Thyroid gland (tissue), 4 donors: ENCODE results near the gene AGBL3. TPM values are rescaled to one million over a fixed set of nuclear protein-coding genes. Genes with fewer than 3 reads are reported as not detected.

Source experiments
- DNase-seq, 2 donors: peaks; one replicate each; pipeline ENCODE4 v3.0.0-alpha.2; 2019
- H3K27ac ChIP-seq, 3 donors: fragments of 200-600 bp; sonication (generic); 1 replicate in 2 of 3; 2 replicates in 1 of 3; pipeline ENCODE4 v1.5.1; 2016 to 2019; ENCODE audit warnings: mild to moderate bottlenecking in 1 of 3, moderate library complexity in 1 of 3
- H3K27me3 ChIP-seq: fragments of 200-600 bp; sonication (generic); one replicate; pipeline ENCODE4 v1.5.1; 2019
- H3K36me3 ChIP-seq, 2 donors: fragments of 200-600 bp; sonication (generic); one replicate each; pipeline ENCODE4 v1.5.1; 2016 to 2019
- H3K4me1 ChIP-seq, 2 donors: fragments of 200-600 bp; sonication (generic); one replicate each; pipeline ENCODE4 v1.5.1; 2017 to 2019
- H3K4me3 ChIP-seq, 3 donors: fragments of 200-600 bp; sonication (generic); replicated peaks in 1 of 3; 1 replicate in 2 of 3; 2 replicates in 1 of 3; pipeline ENCODE4 v1.5.1; 2016; ENCODE audit warnings: mild to moderate bottlenecking in 1 of 3
- H3K9me3 ChIP-seq: fragments of 200-600 bp; sonication (generic); one replicate; pipeline ENCODE4 v1.5.1; 2017
- POLR2A ChIP-seq, 2 donors: fragments of 450-650 bp; IDR thresholded peaks; one replicate each; pipeline ENCODE4 v1.6.1; 2017; ENCODE audit warnings: antibody characterized with exemption in 2 of 2, mild to moderate bottlenecking in 2 of 2, moderate library complexity in 1 of 2
- WGBS, 2 donors: methylation state at CpG; one replicate each; pipeline ENCODE4 v1.1.5; 2017; 5-methylcytosine and 5-hydroxymethylcytosine counted together
- intact Hi-C: fragments of 100-400 bp; cut with DNase I; formaldehyde crosslinking; loops from one replicate; pipeline ENCODE4 v1.15.1; 2023
- total RNA-seq, 4 donors: library from RNA; depleted of rRNA; stranded (reverse); fragments of >200 nt; gene quantifications; one replicate each; pipeline ENCODE4 v1.2.3, GENCODE V29; 2016
- TF ChIP-seq, protein P1 (sequence below), 6 experiments: fragments of 200-600 bp in 3 of 6; fragments of 450-650 bp in 3 of 6; sonication (generic) in 3 of 6; IDR thresholded peaks; one replicate each; pipeline ENCODE4 v1.5.1; 2016 to 2019; ENCODE audit warnings: antibody characterized with exemption in 6 of 6, mild to moderate bottlenecking in 2 of 6, inconsistent platforms in 1 of 6, moderate library complexity in 1 of 6

The AGBL3 gene
- total RNA-seq, 4 donors from 2014 or later, result 3.6 to 5.0 (median 4.1) TPM

DNA sequence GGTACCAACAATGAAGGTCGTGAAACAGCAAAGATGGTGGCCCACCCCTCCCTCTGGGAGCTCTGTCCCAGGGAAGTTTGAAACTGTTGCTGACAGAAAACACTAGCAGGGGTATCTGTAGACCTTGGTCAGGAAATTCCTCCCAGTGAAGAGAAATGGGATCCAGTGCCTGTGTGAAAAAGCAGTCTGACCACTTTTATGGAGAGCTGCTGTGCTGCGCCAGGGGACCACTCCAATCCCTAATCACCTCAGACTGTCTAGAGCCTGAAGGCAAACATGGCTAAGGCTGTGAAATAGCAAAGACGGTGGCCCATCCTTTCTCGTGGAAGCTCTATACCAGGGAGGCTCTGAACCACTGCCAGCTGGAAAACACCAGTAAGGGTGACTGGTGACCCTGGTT, 123.3 kb downstream of the AGBL3 start:
- DNase-seq, result no peak
- intact Hi-C loops, result no loop called here
- no peaks in the 10 kb centered on the region for H3K36me3 ChIP-seq
- H3K4me1 ChIP-seq, result no peaks in the 10 kb centered on the region
- TF ChIP-seq, protein P1, sequence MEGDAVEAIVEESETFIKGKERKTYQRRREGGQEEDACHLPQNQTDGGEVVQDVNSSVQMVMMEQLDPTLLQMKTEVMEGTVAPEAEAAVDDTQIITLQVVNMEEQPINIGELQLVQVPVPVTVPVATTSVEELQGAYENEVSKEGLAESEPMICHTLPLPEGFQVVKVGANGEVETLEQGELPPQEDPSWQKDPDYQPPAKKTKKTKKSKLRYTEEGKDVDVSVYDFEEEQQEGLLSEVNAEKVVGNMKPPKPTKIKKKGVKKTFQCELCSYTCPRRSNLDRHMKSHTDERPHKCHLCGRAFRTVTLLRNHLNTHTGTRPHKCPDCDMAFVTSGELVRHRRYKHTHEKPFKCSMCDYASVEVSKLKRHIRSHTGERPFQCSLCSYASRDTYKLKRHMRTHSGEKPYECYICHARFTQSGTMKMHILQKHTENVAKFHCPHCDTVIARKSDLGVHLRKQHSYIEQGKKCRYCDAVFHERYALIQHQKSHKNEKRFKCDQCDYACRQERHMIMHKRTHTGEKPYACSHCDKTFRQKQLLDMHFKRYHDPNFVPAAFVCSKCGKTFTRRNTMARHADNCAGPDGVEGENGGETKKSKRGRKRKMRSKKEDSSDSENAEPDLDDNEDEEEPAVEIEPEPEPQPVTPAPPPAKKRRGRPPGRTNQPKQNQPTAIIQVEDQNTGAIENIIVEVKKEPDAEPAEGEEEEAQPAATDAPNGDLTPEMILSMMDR (IDR thresholded peaks at IDR 0.05), result no peak
- no peak for TF ChIP-seq POLR2A (IDR thresholded peaks at IDR 0.05)
- no peak overlapping the region for H3K27ac ChIP-seq
- WGBS, 2 donors, result 62 to 75% methylated on average over 4 of the region's 4 CpGs
- no peaks in the 10 kb centered on the region for H3K27me3 ChIP-seq
- no peaks in the 10 kb centered on the region for H3K9me3 ChIP-seq
- H3K4me3 ChIP-seq, result no peak overlapping the region

- no peak for TF ChIP-seq POLR2A (IDR thresholded peaks at IDR 0.05)
- TF ChIP-seq, protein P1 (IDR thresholded peaks at IDR 0.05), result no peak
- no peaks in the 10 kb centered on the region for H3K36me3 ChIP-seq
- no peaks in the 10 kb centered on the region for H3K4me1 ChIP-seq
- H3K27ac ChIP-seq, result no peak overlapping the region
- H3K4me3 ChIP-seq, result no peak overlapping the region
- H3K27me3 ChIP-seq, result no peaks in the 10 kb centered on the region
- no peak for DNase-seq
- intact Hi-C loops, result no loop called here
- no peaks in the 10 kb centered on the region for H3K9me3 ChIP-seq
- 60% methylated on average over 1 of the region's 1 CpG; no CpG with 5 or more reads in 1 of the 2 donors for WGBS, 2 donors
Observed at GRCh38 chr7:135109976-135110375, 123.7 kb downstream of the AGBL3 start.

- intact Hi-C loops, result no loop called here
- 78 to 84% methylated on average over 2 of the region's 2 CpGs for WGBS, 2 donors
Observed at GRCh38 chr7:135111379-135111778, 125.1 kb downstream of the AGBL3 start.

DNA sequence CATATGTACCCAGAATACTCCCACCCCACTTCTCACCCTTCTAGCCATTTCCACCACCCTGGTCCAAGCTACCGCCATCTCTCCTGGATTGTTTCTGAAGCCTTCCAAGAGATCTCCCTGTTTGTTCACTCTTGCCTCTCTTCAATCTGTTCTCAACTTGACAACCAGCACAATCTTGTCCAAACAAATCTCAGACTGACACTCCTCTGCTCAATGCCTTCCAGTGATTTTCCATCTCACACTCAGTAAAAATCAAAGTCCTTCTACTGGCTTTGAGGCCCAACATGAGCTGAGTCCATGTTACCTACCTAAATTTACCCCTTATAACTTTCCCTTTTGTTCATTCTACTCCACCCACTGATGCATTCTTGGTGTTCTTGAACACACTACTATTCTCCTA, 128.3 kb downstream of the AGBL3 start:
- no peaks in the 10 kb centered on the region for H3K27me3 ChIP-seq
- TF ChIP-seq, protein P1 (IDR thresholded peaks at IDR 0.05), result no peak
- TF ChIP-seq POLR2A (IDR thresholded peaks at IDR 0.05), result no peak
- H3K27ac ChIP-seq, result no peak overlapping the region
- intact Hi-C loops, result no loop called here
- no peak for DNase-seq
- H3K36me3 ChIP-seq, result no peaks in the 10 kb centered on the region
- 89 to 96% methylated on average over 1 of the region's 1 CpG for WGBS, 2 donors
- H3K4me1 ChIP-seq, result no peaks in the 10 kb centered on the region
- H3K4me3 ChIP-seq, result no peak overlapping the region
- H3K9me3 ChIP-seq, result no peaks in the 10 kb centered on the region

More at GRCh38 chr7:135111379-135111778, 125.1 kb downstream of the AGBL3 start:
- Histone ChIP-seq H3K27ac (no peak overlapping the region), H3K4me3 (no peak overlapping the region), H3K9me3 (no peaks in the 10 kb centered on the region), H3K36me3 (no peaks in the 10 kb centered on the region), H3K4me1 (no peaks in the 10 kb centered on the region), H3K27me3 (no peaks in the 10 kb centered on the region)
- TF ChIP-seq, protein P1 (IDR thresholded peaks at IDR 0.05), result no peak
- TF ChIP-seq POLR2A (IDR thresholded peaks at IDR 0.05), result no peak
- no peak for DNase-seq

- H3K9me3 ChIP-seq, result no peaks in the 10 kb centered on the region
- H3K4me3 ChIP-seq, result no peak overlapping the region
- H3K4me1 ChIP-seq, result no peaks in the 10 kb centered on the region
- intact Hi-C loops, result no loop called here
- no peaks in the 10 kb centered on the region for H3K36me3 ChIP-seq
- 90 to 98% methylated on average over 1 of the region's 1 CpG for WGBS, 2 donors
- no peak overlapping the region for H3K27ac ChIP-seq
- TF ChIP-seq, protein P1 (IDR thresholded peaks at IDR 0.05), result no peak
- no peak for TF ChIP-seq POLR2A (IDR thresholded peaks at IDR 0.05)
- H3K27me3 ChIP-seq, result no peaks in the 10 kb centered on the region
- no peak for DNase-seq
Observed at GRCh38 chr7:135117096-135117495, 130.8 kb downstream of the AGBL3 start.
